Measurements from ENCODE around the gene MYO18B.

Gene MYO18B

GRCh38 chr22:26016916-26017315 is 274.9 kb downstream of the MYO18B start:
- DNase-seq: no peak

- no peak for DNase-seq
Observed at GRCh38 chr22:26017932-26018331, 275.9 kb downstream of the MYO18B start.

- no peak for DNase-seq
Observed at GRCh38 chr22:26019596-26019995, 277.6 kb downstream of the MYO18B start.

- DNase-seq: no peak
Observed at GRCh38 chr22:26021516-26021915, 279.5 kb downstream of the MYO18B start.

GRCh38 chr22:26023104-26023775 is 281.3 kb downstream of the MYO18B start:
- no peak for DNase-seq

- no peak for DNase-seq
Observed at GRCh38 chr22:26025626-26026025, 283.6 kb downstream of the MYO18B start.

GRCh38 chr22:26027341-26027740 is 285.4 kb downstream of the MYO18B start:
- DNase-seq: no peak

GRCh38 chr22:26031641-26032040 is 289.7 kb downstream of the MYO18B start:
- no peak for DNase-seq

- no peak for DNase-seq
Observed at GRCh38 chr22:26033071-26033470, 291.1 kb downstream of the MYO18B start.

- no peak for DNase-seq
Observed at GRCh38 chr22:26033586-26033985, 291.6 kb downstream of the MYO18B start.

- DNase-seq: no peak
Observed at GRCh38 chr22:26035523-26035922, 293.5 kb downstream of the MYO18B start.

- no peak for DNase-seq
Observed at GRCh38 chr22:26038365-26038764, 296.4 kb downstream of the MYO18B start.

- no peak for DNase-seq
Observed at GRCh38 chr22:26041931-26042330, 299.9 kb downstream of the MYO18B start.

GRCh38 chr22:26043031-26043430 is 301.0 kb downstream of the MYO18B start:
- DNase-seq: no peak

GRCh38 chr22:26045051-26045450 is 303.1 kb downstream of the MYO18B start:
- no peak for DNase-seq

GRCh38 chr22:26045860-26046259 is 303.9 kb downstream of the MYO18B start:
- no peak for DNase-seq

GRCh38 chr22:26047516-26047915 is 305.5 kb downstream of the MYO18B start:
- no peak for DNase-seq

- no peak for DNase-seq
Observed at GRCh38 chr22:26047920-26048319, 305.9 kb downstream of the MYO18B start.

GRCh38 chr22:26050079-26050478 is 308.1 kb downstream of the MYO18B start:
- no peak for DNase-seq

- DNase-seq: no peak
Observed at GRCh38 chr22:26053737-26054316, 311.8 kb downstream of the MYO18B start.

- no peak for DNase-seq
Observed at GRCh38 chr22:26054841-26055605, 313.0 kb downstream of the MYO18B start.

- DNase-seq: no peak
Observed at GRCh38 chr22:26055693-26056092, 313.7 kb downstream of the MYO18B start.

- DNase-seq: no peak
Observed at GRCh38 chr22:26056455-26057200, 314.6 kb downstream of the MYO18B start.

Data from central memory CD4-positive, alpha-beta T cell (primary cell).